Colonic mucosa (tissue), 4 donors: ENCODE data around the gene ONECUT1. TPM values are rescaled to one million over a fixed set of nuclear protein-coding genes. Genes with fewer than 3 reads are reported as not detected.

Experiments used
- DNase-seq: peaks from one replicate; pipeline ENCODE4 v3.0.0-alpha.2; 2020
- H3K27ac ChIP-seq: fragments of 200-600 bp; one replicate; pipeline ENCODE4 v1.8.0; 2021
- H3K27me3 ChIP-seq: fragments of 200-600 bp; one replicate; pipeline ENCODE4 v1.8.0; 2021
- H3K36me3 ChIP-seq: fragments of 200-600 bp; one replicate; pipeline ENCODE4 v1.8.0; 2021
- H3K4me1 ChIP-seq: fragments of 200-600 bp; one replicate; pipeline ENCODE4 v1.8.0; 2021; ENCODE audit warnings: mild to moderate bottlenecking
- H3K4me3 ChIP-seq: fragments of 200-600 bp; one replicate; pipeline ENCODE4 v1.8.0; 2021
- H3K9ac ChIP-seq, 2 donors: one replicate each; pipeline ENCODE4 v1.7.0; 2013; ENCODE audit warnings: control low read depth in 2 of 2, low read depth in 2 of 2, low read length in 2 of 2
- H3K9me3 ChIP-seq: fragments of 200-600 bp; one replicate; pipeline ENCODE4 v1.8.0; 2021
- CTCF ChIP-seq: fragments of 200-600 bp; IDR thresholded peaks from one replicate; pipeline ENCODE4 v1.8.0; 2022; ENCODE audit warnings: antibody characterized with exemption, mild to moderate bottlenecking
- intact Hi-C: fragments of 100-400 bp; cut with DNase I; formaldehyde crosslinking; loops from one replicate; pipeline ENCODE4 v1.14.1; 2022
- total RNA-seq, 2 donors: library from RNA; stranded (reverse); fragmentation: NEBNext Ultra II Directional in 1 of 2; extraction: Animal tissue kit (Norgen Biotek cat#: 25700) in 1 of 2; gene quantifications; one replicate each; pipeline ENCODE4 v1.2.1, GENCODE V29; 2021
- donor health status: healthy.
- donor health status: DM: no; HTN: no; CAD: no.
- donor health status: DM: no; HTN: no; CAD: no.

ONECUT1 gene
- total RNA-seq, 2 donors from 2014 or later = 0.64 TPM; not detected in 1

- no peak overlapping the region for H3K27ac ChIP-seq
- intact Hi-C loops = no loop called here
- H3K9ac ChIP-seq = no peak overlapping the region
- H3K36me3 ChIP-seq = no peaks in the 10 kb centered on the region
- H3K4me3 ChIP-seq = no peak overlapping the region
- no peak for DNase-seq
- no peak for TF ChIP-seq CTCF
- H3K9me3 ChIP-seq = no peaks in the 10 kb centered on the region
- H3K27me3 ChIP-seq = no peaks in the 10 kb centered on the region
- H3K4me1 ChIP-seq = no peaks in the 10 kb centered on the region
Observed at GRCh38 chr15:52749258-52749657, 40.9 kb downstream of the ONECUT1 start.

GRCh38 chr15:52746162-52746757 is 43.9 kb downstream of the ONECUT1 start:
- no peak for DNase-seq
- Histone ChIP-seq H3K4me3 (no peak overlapping the region), H3K9ac (no peak overlapping the region), H3K27me3 (no peaks in the 10 kb centered on the region), H3K4me1 (no peaks in the 10 kb centered on the region), H3K9me3 (no peaks in the 10 kb centered on the region), H3K27ac (no peak overlapping the region), H3K36me3 (no peaks in the 10 kb centered on the region)
- intact Hi-C loops = no loop called here
- TF ChIP-seq CTCF = no peak

GRCh38 chr15:52745326-52746161 is 44.6 kb downstream of the ONECUT1 start:
- H3K27me3 ChIP-seq = no peaks in the 10 kb centered on the region
- no peak overlapping the region for H3K9ac ChIP-seq
- intact Hi-C loops = no loop called here
- no peaks in the 10 kb centered on the region for H3K9me3 ChIP-seq
- no peaks in the 10 kb centered on the region for H3K36me3 ChIP-seq
- H3K4me1 ChIP-seq = no peaks in the 10 kb centered on the region
- no peak overlapping the region for H3K4me3 ChIP-seq
- H3K27ac ChIP-seq = no peak overlapping the region
- no peak for TF ChIP-seq CTCF
- no peak for DNase-seq

DNA sequence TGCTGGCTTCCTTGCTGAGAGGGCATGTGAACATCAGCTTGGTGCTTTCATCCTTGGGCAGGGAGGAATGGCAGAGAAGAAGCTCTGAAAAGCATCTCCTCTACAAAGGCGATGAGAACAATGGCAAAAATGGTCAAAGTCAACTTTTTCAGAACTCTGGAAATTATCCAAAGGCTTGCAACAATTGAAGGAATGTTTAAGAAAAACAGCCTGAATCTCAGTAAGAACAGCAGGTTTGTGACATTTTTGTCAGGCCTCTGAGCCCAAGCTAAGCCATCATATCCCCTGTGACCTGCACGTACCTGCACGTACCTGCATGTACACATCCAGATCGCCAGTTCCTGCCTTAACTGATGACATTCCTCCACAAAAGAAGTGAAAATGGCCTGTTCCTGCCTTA is 51.8 kb downstream of the ONECUT1 start:
- TF ChIP-seq CTCF = no peak
- Histone ChIP-seq H3K27me3 (no peaks in the 10 kb centered on the region), H3K9ac (no peak overlapping the region), H3K27ac (no peak overlapping the region), H3K4me3 (no peak overlapping the region), H3K9me3 (no peaks in the 10 kb centered on the region), H3K4me1 (no peaks in the 10 kb centered on the region), H3K36me3 (no peaks in the 10 kb centered on the region)
- intact Hi-C loops = loop anchor here (5.0 to 10.0 kb wide), 3 partner anchors 214 to 481 kb away; partner anchors contain the start of gene MYO5A
- DNase-seq = no peak

DNA sequence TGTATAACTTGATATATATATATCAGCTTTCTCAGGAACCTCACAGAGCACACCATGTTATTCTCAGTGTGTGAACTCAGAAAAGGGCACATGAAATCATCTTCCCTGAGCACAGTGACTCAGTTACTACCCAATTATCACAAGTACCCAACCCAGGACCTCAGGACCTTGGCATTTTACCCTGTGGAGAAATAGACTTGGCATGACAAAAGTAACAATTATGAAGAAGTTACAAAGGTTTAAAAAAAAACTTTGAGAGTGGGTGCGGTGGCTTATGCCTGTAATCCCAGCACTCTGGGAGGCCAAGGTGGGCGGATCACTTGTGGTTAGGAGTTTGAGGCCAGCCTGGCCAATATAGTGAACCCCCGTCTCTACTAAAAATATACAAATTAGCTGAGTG is 52.4 kb downstream of the ONECUT1 start:
- Histone ChIP-seq H3K4me1 (no peaks in the 10 kb centered on the region), H3K36me3 (no peaks in the 10 kb centered on the region), H3K9me3 (no peaks in the 10 kb centered on the region), H3K4me3 (no peak overlapping the region), H3K27ac (no peak overlapping the region), H3K9ac (no peak overlapping the region), H3K27me3 (no peaks in the 10 kb centered on the region)
- no peak for TF ChIP-seq CTCF
- DNase-seq = no peak
- intact Hi-C loops = loop anchor here (5.0 to 10.0 kb wide), 3 partner anchors 213 to 480 kb away; partner anchors contain the start of gene MYO5A
